Astrocyte of the spinal cord (primary cell): Measurements from ENCODE around the gene EMC10.

Experiments used
- DNase-seq: peaks from one replicate; pipeline ENCODE4 v3.0.0; 2011; ENCODE audit warnings: low read depth, low spot score
- H3K4me3 ChIP-seq: 2 replicates; pipeline ENCODE4 v1.5.1; 2011; ENCODE audit warnings: low read depth, mild to moderate bottlenecking, low read length, moderate library complexity
- CTCF ChIP-seq: IDR thresholded peaks from 2 replicates; pipeline ENCODE4 v1.5.1; 2012; ENCODE audit warnings: low read depth, mild to moderate bottlenecking, low read length, inconsistent platforms
- in situ Hi-C: cut with HindIII; loops from 2 replicates; pipeline ENCODE4 v1.10.0; 2017; ENCODE audit warnings: low sequenced_read_pairs

Gene EMC10

DNA sequence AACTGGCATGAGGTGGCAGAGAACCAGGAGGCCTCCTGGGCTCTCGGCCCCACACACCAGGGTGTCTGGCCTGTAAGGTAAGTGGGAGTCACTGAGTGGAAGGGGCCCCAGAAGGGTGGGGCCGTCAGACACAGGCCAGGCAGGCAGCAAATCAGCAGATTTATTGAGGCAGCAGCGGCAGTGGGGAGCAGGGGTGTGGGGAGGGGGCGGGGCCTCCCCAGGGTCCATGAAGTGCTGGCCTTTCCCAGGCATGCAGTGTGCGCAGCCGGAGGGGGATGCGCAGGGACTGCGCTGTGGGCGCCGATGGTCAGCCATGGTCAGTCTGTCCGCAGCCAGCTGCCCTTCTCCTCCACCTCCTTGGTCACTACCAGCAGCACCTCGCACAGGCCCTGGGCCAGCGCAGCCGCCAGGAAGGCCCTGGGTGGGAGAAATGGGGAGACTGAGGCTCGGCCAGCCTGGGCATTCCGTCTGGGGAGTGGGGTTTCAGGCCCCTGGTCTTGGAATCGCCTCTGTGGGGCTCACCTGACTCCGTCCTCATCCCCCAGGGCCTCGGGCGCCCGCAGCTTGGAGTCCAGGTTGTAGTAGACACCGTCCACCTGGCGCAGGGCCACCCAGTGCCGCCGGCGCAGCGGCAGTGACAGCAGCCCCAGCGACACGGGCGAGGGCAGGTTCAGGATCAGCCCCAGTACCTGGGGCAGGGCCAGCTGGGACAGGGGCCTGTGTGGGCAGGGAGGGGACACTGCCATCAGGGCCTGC, 29.7 kb downstream of the EMC10 start:
- no peak for DNase-seq
- TF ChIP-seq CTCF: no peak
- H3K4me3 ChIP-seq: no peak overlapping the region
- in situ Hi-C loops: no loop called here

- no peak for DNase-seq
- H3K4me3 ChIP-seq: no peak overlapping the region
- TF ChIP-seq CTCF: no peak
- in situ Hi-C loops: no loop called here
These were observed 30.4 kb downstream of the EMC10 start for GRCh38 chr19:50506700-50507099.

DNA sequence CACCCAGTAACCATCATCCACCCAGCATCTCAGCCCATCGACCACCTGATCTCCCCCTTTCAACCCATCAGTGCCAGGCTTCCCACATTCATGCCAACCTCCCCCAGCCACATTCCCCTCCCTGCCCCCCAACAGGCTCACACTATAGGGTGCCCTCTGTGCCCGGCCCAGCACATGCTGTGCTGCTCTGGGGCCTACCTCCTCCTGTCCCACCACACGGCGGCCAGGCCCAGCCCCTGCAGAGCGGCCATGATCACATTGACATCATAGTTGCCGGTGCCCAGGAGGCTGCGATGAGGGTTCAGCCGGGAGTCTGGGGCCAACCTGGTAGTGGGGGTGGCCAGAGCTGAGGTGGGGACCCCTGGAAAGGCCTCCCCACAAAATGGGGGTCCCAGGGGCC, 31.1 kb downstream of the EMC10 start:
- in situ Hi-C loops: no loop called here
- H3K4me3 ChIP-seq: no peak overlapping the region
- no peak for TF ChIP-seq CTCF
- DNase-seq: no peak

DNA sequence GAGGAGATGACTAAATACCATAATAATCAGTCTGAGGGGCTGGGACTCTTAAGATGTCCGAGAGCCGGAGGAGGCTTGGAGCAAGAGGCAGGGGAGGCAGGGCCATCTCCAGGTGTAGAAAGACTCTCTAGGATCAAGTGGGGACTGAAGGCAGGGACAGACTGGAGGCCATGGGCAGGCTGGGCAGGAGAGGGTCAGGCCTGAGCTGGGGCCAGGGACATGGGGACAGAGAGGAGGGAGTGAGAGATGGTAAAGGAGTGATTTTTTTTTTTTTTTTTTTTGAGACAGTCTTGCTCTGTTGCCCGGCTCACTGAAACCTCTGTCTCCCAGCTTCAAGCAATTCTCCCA, 32.5 kb downstream of the EMC10 start:
- no peak for TF ChIP-seq CTCF
- in situ Hi-C loops: no loop called here
- DNase-seq: no peak

DNA sequence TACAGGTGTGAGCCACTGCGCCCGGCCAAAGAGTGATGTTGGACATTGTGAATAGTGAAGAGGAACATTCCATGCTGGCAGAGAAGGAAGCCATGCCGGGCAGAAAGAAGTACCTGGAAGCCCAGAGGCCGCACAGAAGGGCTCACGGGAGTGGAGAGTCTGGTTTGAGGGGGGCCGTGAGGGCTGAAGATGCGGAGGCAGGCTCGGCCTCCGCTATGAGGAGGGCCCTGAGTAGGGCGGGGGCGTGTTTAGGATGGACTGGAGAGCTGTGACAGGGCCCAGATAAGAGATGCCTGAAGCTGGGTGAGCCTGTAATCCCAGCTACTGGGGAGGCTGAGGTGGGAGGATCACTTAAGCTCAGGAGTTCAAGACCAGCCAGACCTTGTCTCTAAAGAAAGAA, 33.1 kb downstream of the EMC10 start:
- H3K4me3 ChIP-seq: no peak overlapping the region
- in situ Hi-C loops: no loop called here
- DNase-seq: no peak
- TF ChIP-seq CTCF: no peak

More for the DNA sequence above, 32.5 kb downstream of the EMC10 start:
- no peak overlapping the region for H3K4me3 ChIP-seq

- DNase-seq: peak; percentile 13
- in situ Hi-C loops: no loop called here
These were observed 33.9 kb downstream of the EMC10 start for GRCh38 chr19:50510121-50510670.

More at GRCh38 chr19:50510121-50510670, 33.9 kb downstream of the EMC10 start:
- peak overlapping the region; percentile 90 for H3K4me3 ChIP-seq
- no peak for TF ChIP-seq CTCF
